Adrenal gland (tissue), 5 donors: ENCODE data around the gene AQP3.

Experiments used
- POLR2A ChIP-seq, 2 donors: fragments of 450-650 bp; IDR thresholded peaks; one replicate each; pipeline ENCODE4 v1.6.1; 2017; ENCODE audit warnings: antibody characterized with exemption in 2 of 2, mild to moderate bottlenecking in 2 of 2, moderate library complexity in 1 of 2
- TF ChIP-seq, protein P1 (sequence below), 6 experiments: fragments of 450-650 bp in 4 of 6; fragments of 200-600 bp in 2 of 6; sonication (generic) in 1 of 6; IDR thresholded peaks; 1 replicate in 5 of 6; 2 replicates in 1 of 6; pipeline versions ENCODE4 v1.5.1 to v1.8.0; 2016 to 2021; ENCODE audit warnings: antibody characterized with exemption in 6 of 6, mild to moderate bottlenecking in 2 of 6, moderate library complexity in 1 of 6
- donor health status: DM: no; HTN: no; CAD: no.

DNA sequence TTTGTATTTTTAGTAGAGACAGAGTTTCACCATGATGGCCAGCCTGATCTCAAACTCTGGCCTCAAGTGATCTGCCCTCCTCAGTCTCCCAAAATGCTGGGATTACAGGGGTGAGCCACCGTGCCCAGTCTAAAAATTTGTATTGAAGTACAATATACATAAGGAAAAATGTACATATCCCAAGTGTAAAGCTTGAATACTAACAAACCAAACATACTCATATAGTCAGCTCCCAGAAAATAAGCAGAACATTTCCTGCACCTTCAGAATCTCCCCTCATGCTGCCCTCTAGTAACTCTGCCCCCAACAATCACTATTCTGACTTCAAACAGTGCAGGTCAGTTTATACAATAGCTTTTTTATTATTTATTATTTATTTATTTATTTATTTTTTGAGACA lies 28.0 kb upstream of the AQP3 start:
- TF ChIP-seq, protein P1, sequence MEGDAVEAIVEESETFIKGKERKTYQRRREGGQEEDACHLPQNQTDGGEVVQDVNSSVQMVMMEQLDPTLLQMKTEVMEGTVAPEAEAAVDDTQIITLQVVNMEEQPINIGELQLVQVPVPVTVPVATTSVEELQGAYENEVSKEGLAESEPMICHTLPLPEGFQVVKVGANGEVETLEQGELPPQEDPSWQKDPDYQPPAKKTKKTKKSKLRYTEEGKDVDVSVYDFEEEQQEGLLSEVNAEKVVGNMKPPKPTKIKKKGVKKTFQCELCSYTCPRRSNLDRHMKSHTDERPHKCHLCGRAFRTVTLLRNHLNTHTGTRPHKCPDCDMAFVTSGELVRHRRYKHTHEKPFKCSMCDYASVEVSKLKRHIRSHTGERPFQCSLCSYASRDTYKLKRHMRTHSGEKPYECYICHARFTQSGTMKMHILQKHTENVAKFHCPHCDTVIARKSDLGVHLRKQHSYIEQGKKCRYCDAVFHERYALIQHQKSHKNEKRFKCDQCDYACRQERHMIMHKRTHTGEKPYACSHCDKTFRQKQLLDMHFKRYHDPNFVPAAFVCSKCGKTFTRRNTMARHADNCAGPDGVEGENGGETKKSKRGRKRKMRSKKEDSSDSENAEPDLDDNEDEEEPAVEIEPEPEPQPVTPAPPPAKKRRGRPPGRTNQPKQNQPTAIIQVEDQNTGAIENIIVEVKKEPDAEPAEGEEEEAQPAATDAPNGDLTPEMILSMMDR (IDR thresholded peaks at IDR 0.05), result no peak
- TF ChIP-seq POLR2A (IDR thresholded peaks at IDR 0.05), result no peak
